ENCODE data around the gene TMEM117.

TMEM117 gene

GRCh38 chr12:44114906-44115305 lies 279.0 kb downstream of the TMEM117 start:
- H3K27me3 ChIP-seq (ENCODE audit: low read depth, low read length): no peaks in the 10 kb centered on the region
- H2AFZ ChIP-seq (ENCODE audit: low read depth, low read length): no peak overlapping the region
- no peaks in the 10 kb centered on the region for H4K20me1 ChIP-seq (ENCODE audit: insufficient read depth, low read length)
- TF ChIP-seq EZH2phosphoT487 (IDR thresholded peaks at IDR 0.05; ENCODE audit: low read depth): no peak
- TF ChIP-seq, protein P1, sequence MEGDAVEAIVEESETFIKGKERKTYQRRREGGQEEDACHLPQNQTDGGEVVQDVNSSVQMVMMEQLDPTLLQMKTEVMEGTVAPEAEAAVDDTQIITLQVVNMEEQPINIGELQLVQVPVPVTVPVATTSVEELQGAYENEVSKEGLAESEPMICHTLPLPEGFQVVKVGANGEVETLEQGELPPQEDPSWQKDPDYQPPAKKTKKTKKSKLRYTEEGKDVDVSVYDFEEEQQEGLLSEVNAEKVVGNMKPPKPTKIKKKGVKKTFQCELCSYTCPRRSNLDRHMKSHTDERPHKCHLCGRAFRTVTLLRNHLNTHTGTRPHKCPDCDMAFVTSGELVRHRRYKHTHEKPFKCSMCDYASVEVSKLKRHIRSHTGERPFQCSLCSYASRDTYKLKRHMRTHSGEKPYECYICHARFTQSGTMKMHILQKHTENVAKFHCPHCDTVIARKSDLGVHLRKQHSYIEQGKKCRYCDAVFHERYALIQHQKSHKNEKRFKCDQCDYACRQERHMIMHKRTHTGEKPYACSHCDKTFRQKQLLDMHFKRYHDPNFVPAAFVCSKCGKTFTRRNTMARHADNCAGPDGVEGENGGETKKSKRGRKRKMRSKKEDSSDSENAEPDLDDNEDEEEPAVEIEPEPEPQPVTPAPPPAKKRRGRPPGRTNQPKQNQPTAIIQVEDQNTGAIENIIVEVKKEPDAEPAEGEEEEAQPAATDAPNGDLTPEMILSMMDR (IDR thresholded peaks at IDR 0.05; ENCODE audit: low read depth, low read length): no peak
- H3K9me3 ChIP-seq (ENCODE audit: insufficient read depth, low read length): no peaks in the 10 kb centered on the region
- H3K4me1 ChIP-seq (ENCODE audit: low read length): no peaks in the 10 kb centered on the region
- no peak overlapping the region for H3K4me3 ChIP-seq (ENCODE audit: low read length)
- no peaks in the 10 kb centered on the region for H3K79me2 ChIP-seq (ENCODE audit: low read length)
- H3K27ac ChIP-seq (ENCODE audit: low read length): no peak overlapping the region
- no peak overlapping the region for H3K9ac ChIP-seq (ENCODE audit: low read length)
- H3K36me3 ChIP-seq (replicated peaks; ENCODE audit: low read depth, low read length): no peaks in the 10 kb centered on the region
- no peak overlapping the region for H3K4me2 ChIP-seq (ENCODE audit: low read length)

DNA sequence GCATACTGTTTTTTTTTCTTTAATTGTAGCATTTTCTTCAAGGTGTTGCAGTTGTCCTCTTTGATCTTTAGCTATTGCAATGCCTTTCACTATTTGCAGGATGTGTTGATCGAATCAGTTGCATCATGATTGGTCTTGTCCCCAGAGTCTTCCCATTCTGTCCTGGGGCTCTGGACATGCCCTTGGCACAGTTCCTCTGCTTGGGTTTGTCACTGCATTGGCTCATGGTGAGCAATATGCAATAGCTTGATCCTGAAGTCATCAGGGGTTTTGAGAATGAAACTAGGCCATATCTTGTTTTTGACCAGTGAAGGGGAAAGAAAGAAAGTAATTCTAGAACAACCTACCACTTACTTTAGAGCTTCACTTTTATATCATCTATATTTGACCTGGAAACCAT lies 281.5 kb downstream of the TMEM117 start:
- Histone ChIP-seq H4K20me1 (ENCODE audit: insufficient read depth, low read length) (no peaks in the 10 kb centered on the region), H3K27ac (ENCODE audit: low read length) (no peak overlapping the region), H3K79me2 (ENCODE audit: low read length) (no peaks in the 10 kb centered on the region), H3K9ac (ENCODE audit: low read length) (no peak overlapping the region), H3K4me1 (ENCODE audit: low read length) (no peaks in the 10 kb centered on the region), H3K4me2 (ENCODE audit: low read length) (no peak overlapping the region), H3K9me3 (ENCODE audit: insufficient read depth, low read length) (no peaks in the 10 kb centered on the region), H2AFZ (ENCODE audit: low read depth, low read length) (no peak overlapping the region), H3K36me3 (replicated peaks; ENCODE audit: low read depth, low read length) (no peaks in the 10 kb centered on the region), H3K27me3 (ENCODE audit: low read depth, low read length) (no peaks in the 10 kb centered on the region), H3K4me3 (ENCODE audit: low read length) (no peak overlapping the region)
- TF ChIP-seq, protein P1 (IDR thresholded peaks at IDR 0.05; ENCODE audit: low read depth, low read length): no peak
- no peak for TF ChIP-seq EZH2phosphoT487 (IDR thresholded peaks at IDR 0.05; ENCODE audit: low read depth)

- no peaks in the 10 kb centered on the region for H3K27me3 ChIP-seq (ENCODE audit: low read depth, low read length)
- H3K36me3 ChIP-seq (replicated peaks; ENCODE audit: low read depth, low read length): no peaks in the 10 kb centered on the region
- no peaks in the 10 kb centered on the region for H4K20me1 ChIP-seq (ENCODE audit: insufficient read depth, low read length)
- no peaks in the 10 kb centered on the region for H3K9me3 ChIP-seq (ENCODE audit: insufficient read depth, low read length)
- no peak for TF ChIP-seq EZH2phosphoT487 (IDR thresholded peaks at IDR 0.05; ENCODE audit: low read depth)
- TF ChIP-seq, protein P1 (IDR thresholded peaks at IDR 0.05; ENCODE audit: low read depth, low read length): no peak
- no peaks in the 10 kb centered on the region for H3K79me2 ChIP-seq (ENCODE audit: low read length)
- H3K27ac ChIP-seq (ENCODE audit: low read length): no peak overlapping the region
- no peak overlapping the region for H2AFZ ChIP-seq (ENCODE audit: low read depth, low read length)
- no peak overlapping the region for H3K4me3 ChIP-seq (ENCODE audit: low read length)
- no peak overlapping the region for H3K9ac ChIP-seq (ENCODE audit: low read length)
- H3K4me1 ChIP-seq (ENCODE audit: low read length): no peaks in the 10 kb centered on the region
- no peak overlapping the region for H3K4me2 ChIP-seq (ENCODE audit: low read length)
Measured at GRCh38 chr12:44118946-44119345, 283.1 kb downstream of the TMEM117 start.

DNA sequence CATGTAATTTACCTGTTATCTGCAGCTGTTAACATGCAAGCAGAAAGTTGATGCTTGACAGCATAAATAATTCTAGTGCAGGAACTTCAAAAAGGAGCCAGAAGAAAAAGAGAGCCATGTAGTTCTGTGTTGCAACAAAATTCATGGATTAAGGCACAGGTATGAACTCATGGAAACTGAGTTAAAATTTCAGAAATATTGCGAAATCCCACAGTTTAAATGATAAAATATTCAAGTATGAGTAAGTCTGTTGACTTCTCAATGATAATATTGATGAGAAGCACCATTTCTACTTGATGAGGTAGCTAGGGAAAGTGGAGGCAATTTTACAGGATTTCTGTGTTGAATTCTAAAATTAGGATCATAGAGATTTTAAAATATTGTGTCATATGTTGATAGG lies 290.9 kb downstream of the TMEM117 start:
- H3K4me1 ChIP-seq (ENCODE audit: low read length): no peaks in the 10 kb centered on the region
- no peak overlapping the region for H3K9ac ChIP-seq (ENCODE audit: low read length)
- no peaks in the 10 kb centered on the region for H3K27me3 ChIP-seq (ENCODE audit: low read depth, low read length)
- no peaks in the 10 kb centered on the region for H3K36me3 ChIP-seq (replicated peaks; ENCODE audit: low read depth, low read length)
- H3K9me3 ChIP-seq (ENCODE audit: insufficient read depth, low read length): no peaks in the 10 kb centered on the region
- no peak overlapping the region for H3K4me2 ChIP-seq (ENCODE audit: low read length)
- no peak for TF ChIP-seq EZH2phosphoT487 (IDR thresholded peaks at IDR 0.05; ENCODE audit: low read depth)
- TF ChIP-seq, protein P1 (IDR thresholded peaks at IDR 0.05; ENCODE audit: low read depth, low read length): no peak
- H4K20me1 ChIP-seq (ENCODE audit: insufficient read depth, low read length): no peaks in the 10 kb centered on the region
- no peak overlapping the region for H3K27ac ChIP-seq (ENCODE audit: low read length)
- no peaks in the 10 kb centered on the region for H3K79me2 ChIP-seq (ENCODE audit: low read length)
- no peak overlapping the region for H3K4me3 ChIP-seq (ENCODE audit: low read length)
- H2AFZ ChIP-seq (ENCODE audit: low read depth, low read length): no peak overlapping the region
